ENCODE measurements around the gene CROCC2. TPM values are rescaled to one million over a fixed set of nuclear protein-coding genes. Genes with fewer than 3 reads are reported as not detected.

The CROCC2 gene
- total and polyA plus RNA-seq, 5 donors from 2014 or later: not detected

GRCh38 chr2:240997856-240998705, 91.9 kb downstream of the CROCC2 start, which contains the start of gene SNED1:
Gene SNED1, plus strand, starts transcription at chr2:240998618. Its CDS starts 220 bp downstream, at chr2:240998838.
- peak; percentile 56 to 69 (median 60) for DNase-seq
- peak within 1 kb of the TSS; percentile 84 to 94 (median 89) for H3K4me3 Mint-ChIP-seq
- Histone ChIP-seq H3K9me3 (ENCODE audit: control insufficient read depth in 2 of 2, low read length in 2 of 2) (peaks cover 0 to under 1% of the 10 kb centered on the region in 2 experiments), H3K36me3 (ENCODE audit: control insufficient read depth, insufficient read depth, low read length) (no peaks in the 10 kb centered on the region), H3K4me1 (ENCODE audit: control insufficient read depth, insufficient read depth, low read length, poor library complexity, severe bottlenecking) (peaks cover 15% of the 10 kb centered on the region), H3K4me3 (ENCODE audit: low read depth, low read length) (no peak within 1 kb of the TSS), H3K27ac (ENCODE audit: insufficient read depth, low read length, poor library complexity, severe bottlenecking) (no peak within 1 kb of the TSS), H3K27me3 (ENCODE audit: control insufficient read depth, insufficient read depth, low read length) (no peaks in the 10 kb centered on the region)
- ATAC-seq (ENCODE audit: low read depth in 2 of 2): peak; percentile 52 to 71
- peaks cover 21% of the 10 kb centered on the region for H3K27me3 Mint-ChIP-seq
- H3K4me1 Mint-ChIP-seq: peaks cover 0 to 29% (median 8%) of the 10 kb centered on the region in 4 donors
- H3K9me3 Mint-ChIP-seq: peaks cover 0 to 8% (median 0%) of the 10 kb centered on the region in 7 donors
- peak within 1 kb of the TSS; percentile 78 to 86 (median 84) for H3K27ac Mint-ChIP-seq
- H3K36me3 Mint-ChIP-seq: no peaks in the 10 kb centered on the region

GRCh38 chr2:240998706-240998994, 92.5 kb downstream of the CROCC2 start:
- Mint-ChIP-seq H3K27me3 (peaks cover 22% of the 10 kb centered on the region), H3K4me1 (peaks cover 0 to 27% (median 8%) of the 10 kb centered on the region in 4 donors), H3K36me3 (no peaks in the 10 kb centered on the region), H3K9me3 (peaks cover 0 to 8% (median 0%) of the 10 kb centered on the region in 7 donors), H3K4me3 (no peak overlapping the region), H3K27ac (no peak overlapping the region)
- ATAC-seq (ENCODE audit: low read depth in 2 of 2): peak in 1 of 2 donors; percentile 9
- no peaks in the 10 kb centered on the region for H3K36me3 ChIP-seq (ENCODE audit: control insufficient read depth, insufficient read depth, low read length)
- no peak for DNase-seq
- no peak overlapping the region for H3K27ac ChIP-seq (ENCODE audit: insufficient read depth, low read length, poor library complexity, severe bottlenecking)
- no peak overlapping the region for H3K4me3 ChIP-seq (ENCODE audit: low read depth, low read length)
- H3K9me3 ChIP-seq (ENCODE audit: control insufficient read depth in 2 of 2, low read length in 2 of 2): peaks cover 2 to 6% of the 10 kb centered on the region in 2 experiments
- H3K4me1 ChIP-seq (ENCODE audit: control insufficient read depth, insufficient read depth, low read length, poor library complexity, severe bottlenecking): peaks cover 15% of the 10 kb centered on the region
- H3K27me3 ChIP-seq (ENCODE audit: control insufficient read depth, insufficient read depth, low read length): no peaks in the 10 kb centered on the region

GRCh38 chr2:240998995-240999791, 93.1 kb downstream of the CROCC2 start:
- H3K27me3 Mint-ChIP-seq: peaks cover 25% of the 10 kb centered on the region
- no peak for ATAC-seq (ENCODE audit: low read depth in 2 of 2)
- Histone ChIP-seq H3K4me3 (ENCODE audit: low read depth, low read length) (peak overlapping the region; percentile 32), H3K4me1 (ENCODE audit: control insufficient read depth, insufficient read depth, low read length, poor library complexity, severe bottlenecking) (peaks cover 15% of the 10 kb centered on the region), H3K36me3 (ENCODE audit: control insufficient read depth, insufficient read depth, low read length) (no peaks in the 10 kb centered on the region), H3K27me3 (ENCODE audit: control insufficient read depth, insufficient read depth, low read length) (no peaks in the 10 kb centered on the region), H3K9me3 (ENCODE audit: control insufficient read depth in 2 of 2, low read length in 2 of 2) (peaks cover 7 to 11% of the 10 kb centered on the region in 2 experiments), H3K27ac (ENCODE audit: insufficient read depth, low read length, poor library complexity, severe bottlenecking) (no peak overlapping the region)
- no peak overlapping the region for H3K27ac Mint-ChIP-seq
- no peak for DNase-seq
- H3K36me3 Mint-ChIP-seq: no peaks in the 10 kb centered on the region
- peak overlapping the region; percentile 47 to 82 (median 80) for H3K4me3 Mint-ChIP-seq
- H3K4me1 Mint-ChIP-seq: peaks cover 0 to 27% (median 8%) of the 10 kb centered on the region in 4 donors
- peaks cover 0 to 14% (median 1%) of the 10 kb centered on the region in 7 donors for H3K9me3 Mint-ChIP-seq

GRCh38 chr2:240999873-241000541, 93.9 kb downstream of the CROCC2 start:
- Mint-ChIP-seq H3K9me3 (peaks cover 0 to 18% (median 3%) of the 10 kb centered on the region in 7 donors), H3K36me3 (no peaks in the 10 kb centered on the region), H3K4me3 (peak overlapping the region; percentile 47 to 82 (median 80)), H3K27ac (peak overlapping the region in 2 of 3 donors; percentile 26 to 75), H3K27me3 (peaks cover 25% of the 10 kb centered on the region), H3K4me1 (peaks cover 0 to 26% (median 8%) of the 10 kb centered on the region in 4 donors)
- Histone ChIP-seq H3K9me3 (ENCODE audit: control insufficient read depth in 2 of 2, low read length in 2 of 2) (peaks cover 14 to 18% of the 10 kb centered on the region in 2 experiments), H3K27ac (ENCODE audit: insufficient read depth, low read length, poor library complexity, severe bottlenecking) (no peak overlapping the region), H3K4me1 (ENCODE audit: control insufficient read depth, insufficient read depth, low read length, poor library complexity, severe bottlenecking) (peaks cover 15% of the 10 kb centered on the region), H3K36me3 (ENCODE audit: control insufficient read depth, insufficient read depth, low read length) (no peaks in the 10 kb centered on the region), H3K27me3 (ENCODE audit: control insufficient read depth, insufficient read depth, low read length) (no peaks in the 10 kb centered on the region), H3K4me3 (ENCODE audit: low read depth, low read length) (peak overlapping the region; percentile 32)
- ATAC-seq (ENCODE audit: low read depth in 2 of 2) (no peak), DNase-seq (no peak)

DNA sequence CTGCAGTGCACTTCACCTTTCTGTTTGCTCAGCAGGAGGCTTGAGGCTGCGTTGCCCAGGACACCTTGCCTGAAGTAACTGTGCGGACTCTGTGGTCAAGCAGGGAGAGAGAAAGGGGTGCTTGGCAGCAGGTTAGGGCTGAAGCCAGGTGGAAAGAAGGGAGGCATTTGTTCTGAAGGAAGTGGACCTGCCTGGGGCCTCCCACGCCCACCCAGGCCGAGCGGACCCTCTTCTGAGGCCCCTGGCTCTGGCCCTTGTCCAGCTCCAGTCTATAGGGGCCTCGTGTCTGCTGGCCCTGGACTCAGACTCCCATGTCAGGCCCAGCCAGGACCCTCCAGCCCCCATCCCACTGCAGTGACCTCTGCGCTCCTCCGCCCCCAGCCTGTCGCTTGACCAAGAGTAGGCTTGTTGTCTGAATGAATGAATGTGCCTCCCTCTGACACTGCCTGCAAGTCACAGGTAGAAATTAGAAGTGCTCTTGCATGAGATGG, 94.7 kb downstream of the CROCC2 start:
- Mint-ChIP-seq H3K4me3 (peak overlapping the region in 3 of 4 donors; percentile 8 to 82 (median 69)), H3K9me3 (peaks cover 0 to 25% (median 5%) of the 10 kb centered on the region in 7 donors), H3K4me1 (peaks cover 0 to 22% (median 8%) of the 10 kb centered on the region in 4 donors), H3K27me3 (peaks cover 31% of the 10 kb centered on the region), H3K36me3 (no peaks in the 10 kb centered on the region), H3K27ac (no peak overlapping the region)
- H3K4me1 ChIP-seq (ENCODE audit: control insufficient read depth, insufficient read depth, low read length, poor library complexity, severe bottlenecking): peaks cover 13% of the 10 kb centered on the region
- H3K4me3 ChIP-seq (ENCODE audit: low read depth, low read length): peak overlapping the region; percentile 26
- no peak overlapping the region for H3K27ac ChIP-seq (ENCODE audit: insufficient read depth, low read length, poor library complexity, severe bottlenecking)
- peaks cover 18 to 21% of the 10 kb centered on the region in 2 experiments for H3K9me3 ChIP-seq (ENCODE audit: control insufficient read depth in 2 of 2, low read length in 2 of 2)
- no peaks in the 10 kb centered on the region for H3K36me3 ChIP-seq (ENCODE audit: control insufficient read depth, insufficient read depth, low read length)
- ATAC-seq (ENCODE audit: low read depth in 2 of 2) (no peak), DNase-seq (no peak)
- no peaks in the 10 kb centered on the region for H3K27me3 ChIP-seq (ENCODE audit: control insufficient read depth, insufficient read depth, low read length)

GRCh38 chr2:241001413-241002274, 95.5 kb downstream of the CROCC2 start:
- H3K27me3 ChIP-seq (ENCODE audit: control insufficient read depth, insufficient read depth, low read length): no peaks in the 10 kb centered on the region
- no peak for DNase-seq
- H3K9me3 ChIP-seq (ENCODE audit: control insufficient read depth in 2 of 2, low read length in 2 of 2): peaks cover 18 to 22% of the 10 kb centered on the region in 2 experiments
- no peak overlapping the region for H3K27ac Mint-ChIP-seq
- ATAC-seq (ENCODE audit: low read depth in 2 of 2): no peak
- no peaks in the 10 kb centered on the region for H3K36me3 Mint-ChIP-seq
- peaks cover 34% of the 10 kb centered on the region for H3K27me3 Mint-ChIP-seq
- H3K36me3 ChIP-seq (ENCODE audit: control insufficient read depth, insufficient read depth, low read length): no peaks in the 10 kb centered on the region
- H3K4me3 Mint-ChIP-seq: peak overlapping the region; percentile 8 to 82 (median 39)
- no peak overlapping the region for H3K27ac ChIP-seq (ENCODE audit: insufficient read depth, low read length, poor library complexity, severe bottlenecking)
- peaks cover 0 to 28% (median 10%) of the 10 kb centered on the region in 7 donors for H3K9me3 Mint-ChIP-seq
- peaks cover 6% of the 10 kb centered on the region for H3K4me1 ChIP-seq (ENCODE audit: control insufficient read depth, insufficient read depth, low read length, poor library complexity, severe bottlenecking)
- H3K4me1 Mint-ChIP-seq: peaks cover 0 to 24% (median 9%) of the 10 kb centered on the region in 4 donors
- no peak overlapping the region for H3K4me3 ChIP-seq (ENCODE audit: low read depth, low read length)
